HG03159 (cell line): ENCODE measurements around the gene UGDH.
"Not testable (repeated sequence)": the region's sequence is repeated elsewhere in the genome, so short reads cannot be mapped to it uniquely, and the experiment has no call there.

ENCODE experiments used
- ATAC-seq: cut with Tn5 transposase; IDR thresholded peaks from one replicate; pipeline ENCODE4 v1.9.1; 2021; ENCODE audit warnings: mild to moderate bottlenecking, moderate library complexity; ENCODE audit not compliant: unreplicated experiment

Gene UGDH

GRCh38 chr4:39527296-39528060, at the start of gene UGDH:
Gene UGDH, minus strand, starts transcription at chr4:39527439. Its CDS starts 5,927 bp downstream, at chr4:39521512.
- ATAC-seq, result peak; percentile 95

DNA sequence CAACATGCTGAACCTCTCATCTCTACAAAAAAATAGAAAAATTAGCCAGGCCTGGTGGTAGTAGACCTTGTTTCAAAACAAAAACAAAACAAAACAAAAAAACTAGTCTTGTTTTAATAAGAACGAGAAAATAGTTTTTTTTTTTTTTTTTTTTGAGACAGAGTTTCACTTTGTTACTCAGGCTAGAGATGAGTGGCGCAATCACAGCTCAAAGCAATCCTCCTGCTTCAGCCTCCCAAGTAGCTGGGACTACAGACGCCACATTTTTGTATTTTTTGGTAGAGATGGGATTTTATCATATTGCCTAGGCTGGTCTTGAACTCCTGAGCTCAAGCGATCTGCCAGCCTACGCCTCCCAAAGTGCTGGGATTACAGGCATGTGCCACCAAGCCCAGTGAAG, 47.7 kb upstream of the UGDH start:
- no peak for ATAC-seq

DNA sequence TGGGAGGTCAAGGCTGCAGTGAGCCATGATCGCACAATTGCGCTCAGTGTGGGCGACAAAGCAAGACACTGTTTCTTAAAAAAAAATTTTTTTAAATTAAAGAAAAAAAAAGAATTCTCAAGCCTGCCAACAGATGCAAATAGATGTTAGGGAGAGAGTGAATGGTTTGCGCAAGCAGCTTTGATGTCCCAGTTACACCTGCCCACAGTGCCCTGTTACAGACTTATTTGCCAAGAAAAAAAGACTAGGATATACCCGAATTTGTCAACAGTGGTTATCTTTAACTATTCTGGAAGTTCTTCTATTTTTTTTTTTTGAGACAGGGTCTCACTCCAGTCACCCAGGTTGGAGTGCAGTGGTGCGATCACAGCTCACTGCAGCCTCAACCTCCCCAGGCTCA, 44.3 kb upstream of the UGDH start:
- no peak for ATAC-seq

DNA sequence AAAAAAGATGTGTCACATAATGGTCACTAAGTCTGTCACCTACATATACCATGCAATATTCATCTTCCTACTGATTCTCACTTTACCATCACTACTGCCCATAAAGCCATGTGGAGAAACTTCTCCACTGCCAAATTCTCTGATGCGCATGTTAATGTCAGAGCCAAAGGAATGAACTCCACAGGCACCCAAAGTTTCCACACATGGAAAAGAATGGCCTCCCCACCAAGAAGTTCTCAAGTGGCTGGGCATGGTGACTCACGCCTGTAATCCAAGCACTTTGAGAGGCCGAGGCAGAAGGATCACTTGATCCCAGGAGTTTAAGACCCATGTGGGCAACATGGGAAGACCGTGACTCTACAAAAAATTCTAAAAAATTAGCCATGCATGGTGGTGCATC, 43.8 kb upstream of the UGDH start:
- ATAC-seq, result no peak

- no peak for ATAC-seq
These were observed 42.0 kb upstream of the UGDH start for GRCh38 chr4:39569209-39569608.

DNA sequence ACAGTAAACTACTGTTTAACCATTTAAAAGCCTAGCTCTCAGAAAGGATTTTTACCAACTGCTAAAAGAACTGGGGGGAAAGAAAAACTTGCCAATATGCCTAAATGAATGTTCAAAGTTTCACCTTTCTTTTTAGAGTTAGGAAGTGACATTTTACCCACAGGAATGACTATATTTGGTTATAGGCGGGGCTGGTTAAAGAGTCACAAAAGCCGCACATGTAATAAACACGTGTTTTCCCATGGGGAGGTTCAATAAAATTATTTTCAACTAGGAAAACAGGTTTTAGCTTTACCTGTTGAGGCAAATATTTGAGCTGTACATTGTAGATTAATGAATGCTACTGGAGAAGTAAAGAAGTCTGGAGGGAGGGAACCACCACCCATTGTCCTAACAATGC, 41.6 kb upstream of the UGDH start:
- ATAC-seq, result no peak

GRCh38 chr4:39565878-39566600, 38.8 kb upstream of the UGDH start:
- ATAC-seq, result no peak

DNA sequence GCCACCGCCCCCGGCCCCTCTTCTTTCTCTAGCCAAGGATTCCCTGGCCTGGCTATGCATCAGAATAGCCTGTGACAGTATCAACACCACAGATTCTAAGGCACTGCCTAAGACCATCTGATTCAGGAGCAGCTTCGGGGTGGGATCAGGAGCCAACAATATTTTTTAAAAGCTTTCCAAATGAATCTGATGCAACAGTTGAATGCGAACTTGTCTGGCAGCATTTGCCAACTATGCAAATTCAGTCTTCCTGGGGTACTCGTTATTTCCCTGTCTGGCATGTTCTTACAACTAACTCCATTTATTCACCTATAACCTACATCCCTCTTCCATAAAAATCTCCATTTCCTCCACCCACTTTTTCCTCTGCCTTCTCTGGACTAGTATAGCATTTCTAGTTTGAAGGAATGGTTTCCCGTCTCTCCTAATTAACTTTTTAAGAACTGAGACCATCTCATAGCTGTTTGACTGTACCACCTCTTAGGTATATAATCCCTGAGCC, 36.2 kb upstream of the UGDH start:
- no peak for ATAC-seq

DNA sequence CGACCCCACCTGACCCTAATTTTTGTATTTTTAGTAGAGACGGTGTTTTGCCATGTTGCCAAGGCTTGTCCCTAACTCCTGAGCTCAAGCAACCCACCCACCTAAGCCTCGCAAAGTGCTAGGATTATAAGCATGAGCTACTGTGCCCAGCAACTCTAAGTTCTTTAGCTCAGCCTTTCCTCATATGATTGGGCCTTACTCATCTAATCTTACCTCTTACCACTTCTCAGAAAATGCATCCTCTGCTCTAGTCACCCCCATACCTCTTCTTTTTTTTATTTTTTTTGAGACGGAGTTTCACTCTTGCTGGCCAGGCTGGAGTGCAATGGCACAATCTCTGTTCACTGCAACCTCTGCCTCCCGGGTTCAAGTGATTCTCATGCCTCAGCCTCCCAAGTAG, 35.6 kb upstream of the UGDH start:
- no peak for ATAC-seq

- no peak for ATAC-seq
These were observed 32.4 kb upstream of the UGDH start for GRCh38 chr4:39559626-39560025.

GRCh38 chr4:39555472-39555871, 28.2 kb upstream of the UGDH start:
- no peak for ATAC-seq

DNA sequence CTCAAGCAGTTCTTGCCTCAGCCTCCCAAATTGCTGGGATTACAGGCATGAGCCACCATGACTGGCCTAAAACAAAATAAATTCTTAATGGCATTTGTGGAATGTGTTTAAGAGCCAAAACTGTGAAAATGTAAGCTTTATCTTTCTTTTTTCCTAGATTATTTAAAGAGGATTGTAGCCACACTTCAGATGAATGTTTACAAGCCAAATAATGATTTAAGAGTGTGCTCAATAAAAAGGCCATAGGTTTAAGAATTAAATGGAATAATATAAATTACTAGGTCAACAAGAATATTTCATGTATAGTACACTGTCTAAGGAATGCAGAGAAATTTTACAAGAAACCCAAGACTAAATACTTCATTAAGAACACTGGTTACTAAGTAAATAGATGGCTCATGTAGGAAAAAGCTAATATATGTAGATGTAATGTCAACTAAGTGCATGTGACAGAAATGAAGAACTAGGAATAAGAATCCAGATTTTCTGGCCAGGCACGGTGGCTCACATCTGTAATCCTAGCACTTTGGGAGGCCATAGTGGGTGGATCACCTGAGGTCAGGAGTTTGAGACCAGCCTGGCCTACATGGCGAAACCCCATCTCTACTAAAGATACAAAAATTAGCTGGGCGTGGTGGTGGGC, 21.3 kb upstream of the UGDH start:
- no peak for ATAC-seq

- no peak for ATAC-seq
These were observed 17.5 kb upstream of the UGDH start for GRCh38 chr4:39544580-39545315.

- ATAC-seq, result not testable (repeated sequence)
These were observed 16.8 kb upstream of the UGDH start for GRCh38 chr4:39544080-39544479.

DNA sequence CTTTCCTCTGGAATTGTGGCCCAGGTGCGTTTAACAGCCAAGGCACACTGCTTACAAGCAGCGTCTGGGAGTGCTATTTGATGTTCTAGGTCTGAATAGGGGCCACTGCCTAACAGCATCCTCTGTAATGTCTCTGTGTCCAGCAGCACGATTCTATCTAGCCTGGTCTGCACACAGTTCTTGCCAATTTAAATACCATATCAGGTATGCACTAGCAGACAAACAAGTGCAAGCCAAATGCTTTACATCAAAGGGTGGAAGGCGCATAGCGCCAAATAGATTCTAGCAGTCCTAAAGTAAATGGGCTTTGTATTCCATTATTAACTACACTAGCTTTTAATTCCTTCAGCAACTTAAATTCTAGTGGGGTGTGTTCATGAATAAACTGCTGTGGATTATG, 15.8 kb upstream of the UGDH start:
- no peak for ATAC-seq

DNA sequence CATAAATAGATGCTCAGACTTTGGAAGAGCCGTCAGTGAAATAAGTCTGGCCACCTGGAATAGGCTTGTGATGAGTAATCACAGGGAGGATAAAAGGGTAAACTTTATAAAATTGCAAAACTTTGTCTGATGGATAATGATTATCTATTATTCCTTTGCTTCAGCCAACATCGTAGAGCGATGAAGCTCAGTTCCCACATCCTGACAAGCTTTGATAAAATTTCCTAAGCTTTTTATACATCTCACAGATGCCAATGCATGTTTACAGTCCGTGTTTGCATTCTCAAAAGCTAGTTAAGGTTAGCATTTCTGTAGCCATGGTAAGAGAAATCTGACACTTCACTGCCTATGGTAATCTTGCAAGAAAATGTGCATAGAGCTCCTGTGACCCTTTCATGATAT, 15.4 kb upstream of the UGDH start:
- ATAC-seq, result no peak

DNA sequence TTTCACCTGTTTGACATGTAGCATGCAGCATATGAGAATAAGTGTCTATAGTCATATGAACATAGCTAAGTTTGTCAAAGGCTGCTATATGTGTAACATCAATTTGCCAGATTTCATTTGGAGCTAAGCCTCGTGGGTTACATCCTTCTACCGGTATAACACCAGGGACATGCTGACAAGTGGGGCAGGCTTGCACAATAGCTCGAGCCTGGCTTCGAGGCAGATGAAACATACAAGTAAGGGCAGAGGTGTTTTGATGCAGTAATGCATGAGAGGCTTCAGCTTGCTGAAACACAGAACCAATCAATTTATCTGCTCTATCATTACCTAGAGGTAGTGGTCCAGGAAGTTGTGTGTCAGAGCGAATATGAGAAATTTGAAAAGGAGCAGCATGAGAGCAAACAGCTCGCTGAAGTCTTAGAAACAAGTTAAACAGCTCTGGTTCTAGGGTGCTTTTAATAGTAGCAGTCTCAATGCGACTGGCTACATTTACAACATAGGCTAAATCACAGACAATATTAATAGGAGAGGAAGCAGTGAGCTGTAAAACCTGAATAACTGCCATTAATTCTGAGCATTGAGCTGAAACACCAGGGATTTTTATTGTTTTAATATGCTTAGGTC, 14.9 kb upstream of the UGDH start:
- ATAC-seq, result no peak

GRCh38 chr4:39539089-39539611, 11.9 kb upstream of the UGDH start:
- ATAC-seq, result no peak

DNA sequence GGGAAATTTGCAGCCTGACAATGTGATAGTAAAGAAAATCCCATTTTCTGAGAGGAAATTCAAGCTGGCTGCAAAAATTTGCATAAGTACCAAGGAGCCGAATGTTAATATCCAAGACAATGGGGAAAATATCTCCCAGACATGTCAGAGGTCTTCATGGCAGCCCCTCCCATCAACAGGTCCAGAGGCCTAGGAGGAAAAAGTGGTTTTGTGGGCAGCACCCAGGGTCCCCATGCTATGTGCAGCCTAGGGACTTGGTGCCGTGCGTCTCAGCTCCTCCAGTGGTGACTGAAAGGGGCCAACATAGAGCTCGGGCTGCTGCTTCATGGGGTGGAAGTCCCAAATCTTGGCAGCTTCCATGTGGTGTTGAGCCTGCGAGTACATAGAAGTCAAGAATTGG, 6.3 kb upstream of the UGDH start:
- ATAC-seq, result no peak

GRCh38 chr4:39532237-39532636, 5.0 kb upstream of the UGDH start:
- ATAC-seq, result not testable (repeated sequence)
